ENCODE measurements around the gene VILL. TPM values are rescaled to one million over a fixed set of nuclear protein-coding genes. Genes with fewer than 3 reads are reported as not detected.

Gene VILL
- total and polyA plus RNA-seq, 2 of the 8 experiments (the other 6 are each of a cell fraction or from before 2014, with no cell fraction given): 4.1 to 4.2 TPM

GRCh38 chr3:37993820-37994638 is 3.4 kb downstream of the VILL start (continued):
- TF ChIP-seq BACH1 (IDR thresholded peaks at IDR 0.05; ENCODE audit: low read length) (no peak), RNF2 (IDR thresholded peaks at IDR 0.05; ENCODE audit: borderline replicate concordance, low read depth, low read length, missing control alignments, poor library complexity, severe bottlenecking) (no peak), KDM4A (IDR thresholded peaks at IDR 0.05; ENCODE audit: low read depth, low read length, severe bottlenecking) (peak; percentile 90), EP300 (IDR thresholded peaks at IDR 0.05; ENCODE audit: borderline replicate concordance in 1 of 2, low read depth in 2 of 2, low read length in 2 of 2) (no peak), KDM5A (IDR thresholded peaks at IDR 0.05; ENCODE audit: low read length) (no peak), SIN3A (conservative IDR thresholded peaks at IDR 0.05 in 1 of 2, IDR thresholded peaks at IDR 0.05 in 1 of 2; ENCODE audit: low read depth in 1 of 2, low read length in 2 of 2) (peak in 1 of 2 experiments; percentile 75; a peak in 2 of 4 replicates), POLR2A (IDR thresholded peaks at IDR 0.05; ENCODE audit: control extremely low read depth in 1 of 2, low read depth in 2 of 2, low read length in 2 of 2) (peak in 1 of 2 experiments; percentile 76; a peak in 2 of 3 replicates), JUN (IDR thresholded peaks at IDR 0.05; ENCODE audit: low read depth, low read length) (no peak), EZH2 (IDR thresholded peaks at IDR 0.05; ENCODE audit: low read depth, low read length, severe bottlenecking) (no peak), POU5F1 (IDR thresholded peaks at IDR 0.05; ENCODE audit: low read depth, low read length) (no peak), JUND (IDR thresholded peaks at IDR 0.05; ENCODE audit: low read length) (no peak), E2F6 (IDR thresholded peaks at IDR 0.05) (peak; percentile 78), POLR2AphosphoS5 (IDR thresholded peaks at IDR 0.05; ENCODE audit: low read depth, low read length) (peak; percentile 66; the same call in 1 of the 2 replicates), KDM1A (IDR thresholded peaks at IDR 0.05; ENCODE audit: borderline replicate concordance, low read length) (no peak), MAFK (IDR thresholded peaks at IDR 0.05; ENCODE audit: low read depth, low read length) (no peak), TAF7 (optimal IDR thresholded peaks at IDR 0.05; ENCODE audit: borderline replicate concordance, low read depth, low read length) (peak; percentile 51), SP4 (IDR thresholded peaks at IDR 0.05; ENCODE audit: low read length) (0 out of 2 replicates have a peak, but pooled peaks have one; percentile 54), MAX (IDR thresholded peaks at IDR 0.05) (peak; percentile 95), GABPA (IDR thresholded peaks at IDR 0.05; ENCODE audit: borderline replicate concordance, insufficient read depth, low read length) (no peak), SRF (IDR thresholded peaks at IDR 0.05; ENCODE audit: low read depth, low read length) (no peak)
